HG03097 (cell line): ENCODE results near the gene PCDH9.
"Not testable (repeated sequence)": the region's sequence is repeated elsewhere in the genome, so short reads cannot be mapped to it uniquely, and the experiment has no call there.

Experiments
- ATAC-seq: cut with Tn5 transposase; IDR thresholded peaks from one replicate; pipeline ENCODE4 v1.9.1; 2021; ENCODE audit not compliant: unreplicated experiment, low FRiP score

Gene PCDH9

GRCh38 chr13:67134417-67135129 lies 95.6 kb downstream of the PCDH9 start:
- ATAC-seq: no peak

- ATAC-seq: no peak
Observed at GRCh38 chr13:67133476-67133875, 96.7 kb downstream of the PCDH9 start.

GRCh38 chr13:67131393-67131792 lies 98.7 kb downstream of the PCDH9 start:
- no peak for ATAC-seq

GRCh38 chr13:67130444-67130843 lies 99.7 kb downstream of the PCDH9 start:
- no peak for ATAC-seq

GRCh38 chr13:67128136-67128535 lies 102.0 kb downstream of the PCDH9 start:
- no peak for ATAC-seq

DNA sequence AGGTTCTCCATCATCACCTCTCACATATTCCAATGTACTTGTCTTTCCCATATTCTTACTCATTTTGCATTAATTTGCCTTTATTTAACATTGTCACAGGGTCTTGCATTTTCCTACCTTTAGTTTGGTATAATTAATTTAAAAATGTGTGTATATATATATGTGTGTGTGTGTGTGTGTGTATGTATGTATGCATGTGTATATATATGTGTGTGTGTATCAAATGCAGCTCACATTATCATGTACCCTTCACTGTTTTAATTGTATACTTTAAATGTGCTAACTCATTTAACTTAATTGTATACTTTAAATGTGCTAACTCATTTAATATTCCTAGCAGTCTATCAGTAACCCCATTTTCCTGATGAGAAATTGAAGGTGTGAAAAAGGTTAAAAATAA lies 104.5 kb downstream of the PCDH9 start:
- no peak for ATAC-seq

GRCh38 chr13:67123165-67123564 lies 107.0 kb downstream of the PCDH9 start:
- no peak for ATAC-seq

- ATAC-seq: no peak
Observed at GRCh38 chr13:67122251-67122650, 107.9 kb downstream of the PCDH9 start.

GRCh38 chr13:67120872-67121531 lies 109.1 kb downstream of the PCDH9 start:
- ATAC-seq: no peak

DNA sequence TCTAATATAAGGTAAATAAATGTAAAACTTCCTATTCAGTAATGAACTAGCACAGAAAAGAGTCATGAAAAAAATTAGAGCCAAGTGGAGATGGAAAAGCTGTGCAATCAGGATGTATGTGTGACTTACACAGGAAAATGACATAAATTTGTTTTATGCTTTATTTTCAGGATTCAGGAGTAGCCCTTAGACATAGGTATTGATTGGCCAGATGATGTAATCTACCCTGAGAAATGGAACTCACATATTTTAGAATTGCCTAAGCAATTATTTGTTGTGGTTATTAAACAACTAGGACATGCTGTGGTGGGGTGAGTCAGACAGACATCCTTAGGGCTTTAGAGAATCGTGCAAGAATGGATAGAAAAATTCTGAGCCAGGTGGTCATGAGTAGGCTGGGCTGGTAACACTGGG lies 110.6 kb downstream of the PCDH9 start:
- no peak for ATAC-seq

DNA sequence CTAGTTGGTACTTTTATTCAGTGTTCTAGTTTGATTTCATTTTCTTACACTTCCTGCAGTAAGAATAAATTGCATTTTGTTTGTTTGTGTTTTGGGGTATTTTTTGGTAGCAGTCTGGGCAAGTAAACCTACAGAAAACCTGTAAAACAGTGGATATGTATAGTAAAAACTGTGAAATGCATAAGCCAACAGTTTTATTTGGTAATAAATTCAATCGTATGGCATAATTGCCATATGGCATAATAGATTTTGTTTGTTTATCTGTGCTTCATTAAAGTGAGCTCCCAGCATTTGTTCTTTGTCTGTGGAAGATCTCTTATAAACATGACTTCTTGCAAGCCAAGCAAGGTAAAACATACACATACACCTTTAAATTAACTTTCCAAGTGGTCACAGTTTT lies 111.9 kb downstream of the PCDH9 start:
- ATAC-seq: no peak

GRCh38 chr13:67117010-67117550 lies 113.1 kb downstream of the PCDH9 start:
- no peak for ATAC-seq

GRCh38 chr13:67107979-67108378 lies 122.2 kb downstream of the PCDH9 start:
- ATAC-seq: no peak

- no peak for ATAC-seq
Observed at GRCh38 chr13:67106502-67107057, 123.6 kb downstream of the PCDH9 start.

GRCh38 chr13:67101730-67102467 lies 128.2 kb downstream of the PCDH9 start:
- no peak for ATAC-seq

DNA sequence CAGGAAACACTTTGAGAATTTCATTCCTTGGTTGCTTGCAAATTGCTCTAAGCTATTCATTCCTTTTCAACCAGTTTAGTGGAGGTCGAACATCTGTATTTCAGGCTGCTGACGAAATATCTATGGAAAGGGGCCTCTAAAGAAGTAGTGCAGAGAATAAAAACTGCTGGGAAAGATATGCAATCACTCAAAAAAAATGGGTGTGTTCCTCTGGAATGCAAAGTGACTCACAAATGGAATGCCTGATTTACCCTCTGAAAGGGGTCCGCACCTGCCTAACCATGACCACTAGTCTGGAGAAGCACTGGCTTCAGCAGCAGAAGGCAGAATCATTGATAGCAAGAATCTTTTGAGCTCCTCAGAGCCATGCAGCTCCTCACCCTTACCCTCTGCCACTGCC lies 129.4 kb downstream of the PCDH9 start:
- no peak for ATAC-seq

DNA sequence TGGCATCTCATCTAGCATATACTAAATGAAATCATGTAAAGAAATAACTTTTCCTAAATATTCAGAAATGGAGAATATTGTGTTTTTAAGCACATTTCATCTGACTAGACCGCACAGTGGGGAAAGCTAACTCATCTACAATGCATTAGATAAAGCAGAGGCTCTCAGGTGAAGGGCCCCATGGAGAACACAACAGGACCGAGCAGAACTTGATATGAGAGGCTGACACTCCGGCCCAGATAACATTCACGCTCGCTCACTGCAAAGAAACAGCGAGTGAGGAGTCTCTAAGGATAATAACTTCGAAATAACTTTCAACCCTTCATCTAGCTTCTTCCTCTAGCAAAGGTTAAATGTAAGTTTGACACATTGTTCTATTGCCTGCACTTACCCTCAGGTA lies 130.6 kb downstream of the PCDH9 start:
- no peak for ATAC-seq

DNA sequence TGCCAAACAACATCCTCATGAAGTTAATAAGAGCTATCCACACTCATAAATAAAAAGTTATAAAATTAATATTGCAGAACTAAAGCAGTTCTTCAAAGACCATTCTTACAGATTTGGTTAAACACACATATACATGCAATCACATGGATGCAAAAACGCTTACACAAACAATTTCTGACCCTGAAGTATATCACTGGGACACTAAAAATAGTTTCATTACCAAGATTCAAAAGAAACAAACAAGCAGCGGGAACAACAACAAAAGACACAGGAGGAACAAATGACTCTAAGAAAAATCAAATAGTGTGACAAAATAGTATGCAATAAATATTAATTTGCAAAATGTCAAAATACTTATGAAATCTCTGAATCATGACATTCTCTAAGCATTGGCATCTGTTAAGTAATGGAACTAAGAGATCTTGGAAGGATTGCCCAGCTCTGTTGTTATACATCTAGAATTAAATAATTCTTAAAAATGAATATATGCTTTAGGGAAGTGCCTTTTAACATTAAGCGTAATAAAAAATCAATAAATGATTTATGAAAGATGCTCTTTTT lies 132.2 kb downstream of the PCDH9 start:
- no peak for ATAC-seq

GRCh38 chr13:67096893-67097292 lies 133.2 kb downstream of the PCDH9 start:
- not testable (repeated sequence) for ATAC-seq

DNA sequence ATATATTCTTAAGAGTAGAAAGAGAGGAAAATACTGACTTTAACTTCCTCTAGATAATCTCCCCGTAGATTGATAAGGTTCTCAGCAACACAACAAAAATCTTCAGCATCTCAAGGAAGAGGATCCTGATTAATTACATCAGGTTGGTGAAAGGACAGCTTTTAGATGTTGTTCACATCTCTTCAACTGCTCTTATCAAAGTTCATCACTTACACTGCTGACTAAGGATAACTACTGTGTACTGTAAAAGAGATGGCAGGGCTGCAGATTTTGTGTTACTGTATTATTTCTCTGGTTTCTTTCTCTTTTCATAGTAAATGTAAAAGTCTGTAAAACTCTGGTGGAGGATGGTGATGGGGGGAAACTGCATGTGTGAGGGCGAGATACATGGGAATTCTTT lies 133.7 kb downstream of the PCDH9 start:
- no peak for ATAC-seq

DNA sequence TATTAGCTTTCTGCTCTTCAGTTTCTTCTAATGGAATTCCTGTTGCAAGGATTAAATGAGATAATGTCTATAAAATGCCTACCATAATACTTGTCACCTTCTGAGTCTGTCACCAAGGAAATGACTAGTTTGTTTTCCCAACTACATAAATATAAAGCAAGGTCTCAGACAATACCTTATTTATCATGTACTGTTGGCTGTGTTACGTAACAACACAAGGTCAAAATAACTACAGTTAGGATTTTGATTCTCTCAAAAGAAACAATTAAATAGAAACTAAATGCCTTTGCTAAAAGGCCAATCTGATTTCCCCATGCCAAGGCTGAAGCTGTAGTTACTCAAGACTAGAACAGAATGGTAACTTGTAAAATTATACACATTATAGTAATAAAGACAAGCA lies 134.5 kb downstream of the PCDH9 start:
- ATAC-seq: no peak
